Measurements from ENCODE around the gene DAPK2. TPM values are rescaled to one million over a fixed set of nuclear protein-coding genes. Genes with fewer than 3 reads are reported as not detected.

DAPK2 gene
- total RNA-seq, 1 donor from 2014 or later = 2.6 TPM

DNA sequence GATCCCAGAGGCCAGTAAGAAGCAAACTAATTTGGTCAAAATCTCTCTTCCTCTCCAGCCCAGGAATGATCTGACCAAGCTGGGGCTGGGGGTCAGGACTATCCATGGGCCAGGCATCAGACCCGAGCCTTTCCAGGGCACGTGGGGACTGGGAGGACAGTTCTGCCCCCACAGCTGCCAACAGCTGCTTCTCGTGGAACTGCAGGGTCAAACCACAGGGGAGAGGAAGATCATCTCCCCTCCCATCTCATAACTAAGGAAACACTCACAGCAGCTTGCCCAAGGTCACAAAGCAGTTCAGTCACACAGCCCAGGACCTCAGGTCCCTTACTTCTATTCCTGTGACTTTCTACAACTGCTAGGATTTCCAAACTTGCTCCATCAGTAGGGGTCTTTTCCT, 47.1 kb downstream of the DAPK2 start:
- H3K4me3 Mint-ChIP-seq (ENCODE audit: unreplicated experiment) = no peak overlapping the region
- no peak for DNase-seq
- H3K36me3 Mint-ChIP-seq (ENCODE audit: unreplicated experiment) = no peaks in the 10 kb centered on the region
- H3K27ac Mint-ChIP-seq (ENCODE audit: unreplicated experiment) = no peak overlapping the region
- H3K27me3 Mint-ChIP-seq (ENCODE audit: unreplicated experiment) = peaks cover 7% of the 10 kb centered on the region
- TF ChIP-seq, protein P1, sequence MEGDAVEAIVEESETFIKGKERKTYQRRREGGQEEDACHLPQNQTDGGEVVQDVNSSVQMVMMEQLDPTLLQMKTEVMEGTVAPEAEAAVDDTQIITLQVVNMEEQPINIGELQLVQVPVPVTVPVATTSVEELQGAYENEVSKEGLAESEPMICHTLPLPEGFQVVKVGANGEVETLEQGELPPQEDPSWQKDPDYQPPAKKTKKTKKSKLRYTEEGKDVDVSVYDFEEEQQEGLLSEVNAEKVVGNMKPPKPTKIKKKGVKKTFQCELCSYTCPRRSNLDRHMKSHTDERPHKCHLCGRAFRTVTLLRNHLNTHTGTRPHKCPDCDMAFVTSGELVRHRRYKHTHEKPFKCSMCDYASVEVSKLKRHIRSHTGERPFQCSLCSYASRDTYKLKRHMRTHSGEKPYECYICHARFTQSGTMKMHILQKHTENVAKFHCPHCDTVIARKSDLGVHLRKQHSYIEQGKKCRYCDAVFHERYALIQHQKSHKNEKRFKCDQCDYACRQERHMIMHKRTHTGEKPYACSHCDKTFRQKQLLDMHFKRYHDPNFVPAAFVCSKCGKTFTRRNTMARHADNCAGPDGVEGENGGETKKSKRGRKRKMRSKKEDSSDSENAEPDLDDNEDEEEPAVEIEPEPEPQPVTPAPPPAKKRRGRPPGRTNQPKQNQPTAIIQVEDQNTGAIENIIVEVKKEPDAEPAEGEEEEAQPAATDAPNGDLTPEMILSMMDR (IDR thresholded peaks at IDR 0.05; ENCODE audit: partially characterized antibody, unreplicated experiment) = no peak
- peaks cover 2% of the 10 kb centered on the region for H3K9me3 Mint-ChIP-seq (ENCODE audit: unreplicated experiment)
- peaks cover 7% of the 10 kb centered on the region for H3K4me1 Mint-ChIP-seq (ENCODE audit: low read depth, unreplicated experiment)

DNA sequence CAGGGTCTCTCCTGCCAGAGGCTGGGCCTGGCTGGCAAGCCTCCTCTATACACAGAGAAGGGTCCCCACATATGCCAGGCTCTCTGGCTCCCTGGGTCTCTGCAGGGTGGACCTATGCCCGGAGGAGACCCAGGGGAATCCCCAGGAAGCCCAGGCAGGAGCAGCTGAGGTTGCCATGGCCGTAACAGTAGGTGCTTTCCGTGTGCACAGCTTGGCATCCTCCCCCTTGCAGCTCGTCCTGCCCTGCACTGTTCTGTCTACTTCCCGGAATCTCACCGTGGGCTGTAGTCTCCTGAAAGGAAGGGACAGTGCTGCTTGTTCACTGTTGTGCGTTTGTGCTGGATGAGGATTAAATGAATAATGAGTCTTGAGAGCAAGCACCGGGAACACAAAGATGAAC, 47.8 kb downstream of the DAPK2 start:
- TF ChIP-seq, protein P1 (IDR thresholded peaks at IDR 0.05; ENCODE audit: partially characterized antibody, unreplicated experiment) = no peak
- Mint-ChIP-seq H3K27me3 (ENCODE audit: unreplicated experiment) (peaks cover 7% of the 10 kb centered on the region), H3K36me3 (ENCODE audit: unreplicated experiment) (no peaks in the 10 kb centered on the region), H3K27ac (ENCODE audit: unreplicated experiment) (no peak overlapping the region), H3K4me1 (ENCODE audit: low read depth, unreplicated experiment) (peaks cover 7% of the 10 kb centered on the region), H3K4me3 (ENCODE audit: unreplicated experiment) (no peak overlapping the region), H3K9me3 (ENCODE audit: unreplicated experiment) (peaks cover 2% of the 10 kb centered on the region)
- no peak for DNase-seq

DNA sequence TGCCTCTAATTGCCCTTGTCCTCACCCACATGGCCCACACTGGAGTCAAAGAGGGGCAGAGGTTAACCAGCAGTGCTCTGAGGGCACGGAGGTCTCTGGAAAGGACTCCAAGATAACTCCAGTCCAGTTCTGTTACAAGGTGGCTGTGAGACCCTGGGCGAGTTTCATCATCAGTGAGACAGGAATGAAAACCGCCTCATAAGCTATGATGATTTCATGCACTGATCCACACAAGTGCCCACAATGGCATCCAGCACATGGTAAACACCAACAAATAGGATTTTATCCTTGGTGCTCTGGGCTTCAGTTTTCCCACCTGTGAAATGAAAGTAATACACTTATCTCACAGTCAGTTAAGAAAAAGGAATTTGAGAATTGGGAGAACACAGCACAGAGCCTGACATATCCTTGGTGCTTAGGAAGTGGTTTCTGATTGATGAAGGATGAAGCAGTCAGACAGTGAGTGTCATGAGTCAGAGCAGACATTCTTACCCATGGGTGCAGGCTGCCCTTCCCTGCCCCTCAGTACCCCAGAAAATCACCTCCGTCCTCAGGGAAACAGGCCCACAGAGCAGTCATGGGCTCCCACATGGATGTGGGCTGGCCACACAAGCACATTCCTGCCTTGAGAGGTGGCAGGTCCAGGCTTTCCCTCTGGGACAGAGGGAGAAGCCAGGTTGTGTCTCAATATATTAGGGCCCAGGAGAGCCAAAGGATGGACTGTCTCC, 48.4 kb downstream of the DAPK2 start:
- H3K4me3 Mint-ChIP-seq (ENCODE audit: unreplicated experiment) = no peak overlapping the region
- no peak for DNase-seq
- TF ChIP-seq, protein P1 (IDR thresholded peaks at IDR 0.05; ENCODE audit: partially characterized antibody, unreplicated experiment) = no peak
- peaks cover 7% of the 10 kb centered on the region for H3K4me1 Mint-ChIP-seq (ENCODE audit: low read depth, unreplicated experiment)
- no peaks in the 10 kb centered on the region for H3K36me3 Mint-ChIP-seq (ENCODE audit: unreplicated experiment)
- H3K9me3 Mint-ChIP-seq (ENCODE audit: unreplicated experiment) = peaks cover 2% of the 10 kb centered on the region
- peaks cover 7% of the 10 kb centered on the region for H3K27me3 Mint-ChIP-seq (ENCODE audit: unreplicated experiment)
- no peak overlapping the region for H3K27ac Mint-ChIP-seq (ENCODE audit: unreplicated experiment)

DNA sequence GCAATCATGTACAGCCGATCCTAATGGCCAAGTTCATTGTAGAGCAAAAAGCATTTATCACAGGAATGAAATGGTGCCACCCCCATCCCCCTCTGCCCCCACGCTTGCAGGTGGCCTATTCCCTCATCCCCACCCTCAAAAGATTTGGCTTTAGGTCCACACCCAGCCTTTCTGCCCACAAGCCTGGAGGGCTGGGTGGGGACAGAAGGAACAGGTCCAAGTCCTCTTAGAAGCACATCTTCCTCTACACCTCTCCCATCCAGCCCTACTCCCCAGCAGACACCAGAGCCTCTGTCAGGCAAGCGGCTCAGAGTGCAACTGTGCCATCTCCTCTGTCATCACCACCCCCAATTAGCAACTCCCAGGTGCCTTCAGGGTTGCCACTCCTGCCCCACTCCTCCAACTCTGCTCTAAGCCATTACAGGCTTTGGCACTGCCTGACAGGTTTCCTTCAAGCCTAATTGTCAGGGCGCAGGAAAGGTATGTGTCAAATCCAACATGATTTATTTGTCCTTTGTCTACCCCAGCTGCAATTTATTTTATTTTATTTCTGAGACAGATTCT, 49.4 kb downstream of the DAPK2 start:
- Mint-ChIP-seq H3K4me1 (ENCODE audit: low read depth, unreplicated experiment) (peaks cover 7% of the 10 kb centered on the region), H3K36me3 (ENCODE audit: unreplicated experiment) (no peaks in the 10 kb centered on the region), H3K9me3 (ENCODE audit: unreplicated experiment) (peaks cover 2% of the 10 kb centered on the region), H3K4me3 (ENCODE audit: unreplicated experiment) (no peak overlapping the region), H3K27ac (ENCODE audit: unreplicated experiment) (no peak overlapping the region), H3K27me3 (ENCODE audit: unreplicated experiment) (peaks cover 5% of the 10 kb centered on the region)
- TF ChIP-seq, protein P1 (IDR thresholded peaks at IDR 0.05; ENCODE audit: partially characterized antibody, unreplicated experiment) = no peak
- no peak for DNase-seq

DNA sequence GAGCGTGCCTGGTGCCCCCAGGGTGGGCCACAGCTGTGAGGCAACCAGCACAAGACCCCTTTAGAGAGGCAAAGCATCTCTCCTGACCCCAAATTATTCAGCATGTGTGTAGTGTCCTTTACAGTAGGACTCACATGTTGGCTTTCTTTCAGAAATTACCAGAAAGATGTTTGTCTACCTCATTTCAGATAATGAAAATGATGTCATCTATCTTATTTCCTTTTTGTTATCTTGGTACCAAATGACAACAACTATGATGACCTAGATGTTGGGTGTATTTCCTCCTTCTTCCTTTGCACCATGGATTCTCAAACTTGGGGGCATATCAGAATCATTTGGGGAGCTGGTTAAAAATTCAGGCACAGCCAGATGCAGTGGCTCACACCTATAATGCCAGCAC, 50.5 kb downstream of the DAPK2 start:
- no peak for DNase-seq
- Mint-ChIP-seq H3K27ac (ENCODE audit: unreplicated experiment) (no peak overlapping the region), H3K36me3 (ENCODE audit: unreplicated experiment) (no peaks in the 10 kb centered on the region), H3K4me1 (ENCODE audit: low read depth, unreplicated experiment) (peaks cover 7% of the 10 kb centered on the region), H3K4me3 (ENCODE audit: unreplicated experiment) (no peak overlapping the region), H3K9me3 (ENCODE audit: unreplicated experiment) (peaks cover 2% of the 10 kb centered on the region), H3K27me3 (ENCODE audit: unreplicated experiment) (peaks cover 5% of the 10 kb centered on the region)
- TF ChIP-seq, protein P1 (IDR thresholded peaks at IDR 0.05; ENCODE audit: partially characterized antibody, unreplicated experiment) = no peak
